Measurements from ENCODE around the gene GADD45A. TPM values are rescaled to one million over a fixed set of nuclear protein-coding genes. Genes with fewer than 3 reads are reported as not detected.

The GADD45A gene
- polyA plus RNA-seq, 1 of the 3 experiments (the other 2 are of a cell fraction): 164 TPM

DNA sequence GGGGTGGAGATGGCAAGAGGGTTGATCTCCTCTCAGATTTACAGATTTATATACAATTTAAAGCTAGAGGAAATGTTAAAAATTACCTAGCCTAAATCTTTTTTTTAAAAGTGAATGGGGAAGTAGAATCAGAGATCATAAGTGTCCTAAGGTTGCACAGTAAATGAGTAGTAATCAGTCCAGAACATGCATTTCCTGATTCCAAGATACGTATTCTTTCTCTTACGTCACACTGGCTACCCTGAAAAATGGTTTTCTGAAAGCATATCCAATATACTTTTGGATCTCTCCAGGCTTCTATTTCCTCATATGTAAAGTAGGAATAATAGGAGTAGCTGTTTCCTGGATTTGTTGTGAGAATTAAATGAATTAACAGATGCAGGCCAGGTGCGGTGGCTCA lies 11.7 kb downstream of the GADD45A start:
- ChIA-PET POLR2A (interaction anchor here (1.1 kb wide), 1 partner anchor 12 kb away, joined by 4 read pairs; the partner anchor contains the start of gene GADD45A), CTCF (interaction anchor here (1.2 to 1.7 kb wide), 4 partner anchors 17 to 136 kb away, joined by 3 to 7 read pairs (median 4); no protein-coding TSS in a partner anchor)
- H3K4me3 ChIP-seq (ENCODE audit: low read depth in 2 of 2, low read length in 1 of 2): no peak overlapping the region
- no peak overlapping the region for H3K4me2 ChIP-seq
- no peaks in the 10 kb centered on the region for H4K20me1 ChIP-seq (ENCODE audit: insufficient read depth)
- TF ChIP-seq EP300 (IDR thresholded peaks at IDR 0.05; ENCODE audit: borderline replicate concordance in 1 of 2, low read depth in 1 of 2, low read length in 1 of 2) (no peak), GATA2 (CRISPR knock-in tag; IDR thresholded peaks at IDR 0.05) (no peak), RFX5 (IDR thresholded peaks at IDR 0.05; ENCODE audit: low read length) (no peak), CHD2 (IDR thresholded peaks at IDR 0.05; ENCODE audit: low read length, partially characterized antibody) (no peak), JUND (IDR thresholded peaks at IDR 0.05) (no peak), TEAD4 (IDR thresholded peaks at IDR 0.05; ENCODE audit: borderline replicate concordance, insufficient read depth) (no peak), TAF1 (IDR thresholded peaks at IDR 0.05; ENCODE audit: borderline replicate concordance, low read depth, low read length) (no peak), FOXM1 (IDR thresholded peaks at IDR 0.05; ENCODE audit: low read depth) (no peak), NFIC (IDR thresholded peaks at IDR 0.05; ENCODE audit: borderline replicate concordance) (no peak), SIN3A (IDR thresholded peaks at IDR 0.05; ENCODE audit: borderline replicate concordance, low read depth, low read length) (no peak), ELF1 (IDR thresholded peaks at IDR 0.05) (no peak)
- TF ChIP-seq, protein P1, sequence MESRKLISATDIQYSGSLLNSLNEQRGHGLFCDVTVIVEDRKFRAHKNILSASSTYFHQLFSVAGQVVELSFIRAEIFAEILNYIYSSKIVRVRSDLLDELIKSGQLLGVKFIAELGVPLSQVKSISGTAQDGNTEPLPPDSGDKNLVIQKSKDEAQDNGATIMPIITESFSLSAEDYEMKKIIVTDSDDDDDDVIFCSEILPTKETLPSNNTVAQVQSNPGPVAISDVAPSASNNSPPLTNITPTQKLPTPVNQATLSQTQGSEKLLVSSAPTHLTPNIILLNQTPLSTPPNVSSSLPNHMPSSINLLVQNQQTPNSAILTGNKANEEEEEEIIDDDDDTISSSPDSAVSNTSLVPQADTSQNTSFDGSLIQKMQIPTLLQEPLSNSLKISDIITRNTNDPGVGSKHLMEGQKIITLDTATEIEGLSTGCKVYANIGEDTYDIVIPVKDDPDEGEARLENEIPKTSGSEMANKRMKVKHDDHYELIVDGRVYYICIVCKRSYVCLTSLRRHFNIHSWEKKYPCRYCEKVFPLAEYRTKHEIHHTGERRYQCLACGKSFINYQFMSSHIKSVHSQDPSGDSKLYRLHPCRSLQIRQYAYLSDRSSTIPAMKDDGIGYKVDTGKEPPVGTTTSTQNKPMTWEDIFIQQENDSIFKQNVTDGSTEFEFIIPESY (IDR thresholded peaks at IDR 0.05; ENCODE audit: borderline replicate concordance, low read depth): no peak
- TF ChIP-seq, protein P2, sequence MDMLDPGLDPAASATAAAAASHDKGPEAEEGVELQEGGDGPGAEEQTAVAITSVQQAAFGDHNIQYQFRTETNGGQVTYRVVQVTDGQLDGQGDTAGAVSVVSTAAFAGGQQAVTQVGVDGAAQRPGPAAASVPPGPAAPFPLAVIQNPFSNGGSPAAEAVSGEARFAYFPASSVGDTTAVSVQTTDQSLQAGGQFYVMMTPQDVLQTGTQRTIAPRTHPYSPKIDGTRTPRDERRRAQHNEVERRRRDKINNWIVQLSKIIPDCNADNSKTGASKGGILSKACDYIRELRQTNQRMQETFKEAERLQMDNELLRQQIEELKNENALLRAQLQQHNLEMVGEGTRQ (IDR thresholded peaks at IDR 0.05; ENCODE audit: borderline replicate concordance, low read depth, low read length): no peak
- TF ChIP-seq, protein P3, sequence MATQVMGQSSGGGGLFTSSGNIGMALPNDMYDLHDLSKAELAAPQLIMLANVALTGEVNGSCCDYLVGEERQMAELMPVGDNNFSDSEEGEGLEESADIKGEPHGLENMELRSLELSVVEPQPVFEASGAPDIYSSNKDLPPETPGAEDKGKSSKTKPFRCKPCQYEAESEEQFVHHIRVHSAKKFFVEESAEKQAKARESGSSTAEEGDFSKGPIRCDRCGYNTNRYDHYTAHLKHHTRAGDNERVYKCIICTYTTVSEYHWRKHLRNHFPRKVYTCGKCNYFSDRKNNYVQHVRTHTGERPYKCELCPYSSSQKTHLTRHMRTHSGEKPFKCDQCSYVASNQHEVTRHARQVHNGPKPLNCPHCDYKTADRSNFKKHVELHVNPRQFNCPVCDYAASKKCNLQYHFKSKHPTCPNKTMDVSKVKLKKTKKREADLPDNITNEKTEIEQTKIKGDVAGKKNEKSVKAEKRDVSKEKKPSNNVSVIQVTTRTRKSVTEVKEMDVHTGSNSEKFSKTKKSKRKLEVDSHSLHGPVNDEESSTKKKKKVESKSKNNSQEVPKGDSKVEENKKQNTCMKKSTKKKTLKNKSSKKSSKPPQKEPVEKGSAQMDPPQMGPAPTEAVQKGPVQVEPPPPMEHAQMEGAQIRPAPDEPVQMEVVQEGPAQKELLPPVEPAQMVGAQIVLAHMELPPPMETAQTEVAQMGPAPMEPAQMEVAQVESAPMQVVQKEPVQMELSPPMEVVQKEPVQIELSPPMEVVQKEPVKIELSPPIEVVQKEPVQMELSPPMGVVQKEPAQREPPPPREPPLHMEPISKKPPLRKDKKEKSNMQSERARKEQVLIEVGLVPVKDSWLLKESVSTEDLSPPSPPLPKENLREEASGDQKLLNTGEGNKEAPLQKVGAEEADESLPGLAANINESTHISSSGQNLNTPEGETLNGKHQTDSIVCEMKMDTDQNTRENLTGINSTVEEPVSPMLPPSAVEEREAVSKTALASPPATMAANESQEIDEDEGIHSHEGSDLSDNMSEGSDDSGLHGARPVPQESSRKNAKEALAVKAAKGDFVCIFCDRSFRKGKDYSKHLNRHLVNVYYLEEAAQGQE (IDR thresholded peaks at IDR 0.05; ENCODE audit: low read depth, low read length): no peak
- no peak overlapping the region for H3K9ac ChIP-seq
- 97% methylated on average over 3 of the region's 3 CpGs for WGBS (ENCODE audit: low lambda C conversion rate)
- no peaks in the 10 kb centered on the region for H3K79me2 ChIP-seq (ENCODE audit: insufficient read depth)
- H3K4me1 ChIP-seq (ENCODE audit: control insufficient read depth in 1 of 2, insufficient read depth in 2 of 2, low read depth in 1 of 2, low read length in 1 of 2): peaks cover 0 to 7% of the 10 kb centered on the region in 2 experiments; a peak in 1 of 4 replicates
- no peak for DNase-seq
- no peak overlapping the region for H3K27ac ChIP-seq (ENCODE audit: low read depth in 2 of 2, low read length in 1 of 2)
- H3K9me3 ChIP-seq: no peaks in the 10 kb centered on the region
- H3K9me2 ChIP-seq: no peaks in the 10 kb centered on the region
- no peak overlapping the region for H2AFZ ChIP-seq (ENCODE audit: low read depth)
- no peaks in the 10 kb centered on the region for H3K27me3 ChIP-seq (ENCODE audit: insufficient read depth)
- H3K36me3 ChIP-seq (replicated peaks in 1 of 2; ENCODE audit: control insufficient read depth in 1 of 2, insufficient read depth in 2 of 2, low read length in 1 of 2): peaks cover 2 to 5% of the 10 kb centered on the region in 2 experiments
- peaks cover 15% of the 10 kb centered on the region for H3F3A ChIP-seq (replicated peaks; ENCODE audit: insufficient read depth)

All from SK-N-SH (cell line).